Loucy (cell line): ENCODE data around the gene TMEM233.

Experiments used
- EZH2phosphoT487 ChIP-seq: fragments of 200-600 bp; IDR thresholded peaks from 2 replicates; pipeline ENCODE4 v1.6.1; 2018; ENCODE audit warnings: antibody characterized with exemption, mild to moderate bottlenecking, moderate library complexity, borderline replicate concordance
- TF ChIP-seq, protein P1 (sequence below): fragments of 200-600 bp; sonication (generic); conservative IDR thresholded peaks from 2 replicates; pipeline ENCODE4 v1.5.1; 2014; ENCODE audit warnings: mild to moderate bottlenecking, antibody characterized with exemption, low read length

DNA sequence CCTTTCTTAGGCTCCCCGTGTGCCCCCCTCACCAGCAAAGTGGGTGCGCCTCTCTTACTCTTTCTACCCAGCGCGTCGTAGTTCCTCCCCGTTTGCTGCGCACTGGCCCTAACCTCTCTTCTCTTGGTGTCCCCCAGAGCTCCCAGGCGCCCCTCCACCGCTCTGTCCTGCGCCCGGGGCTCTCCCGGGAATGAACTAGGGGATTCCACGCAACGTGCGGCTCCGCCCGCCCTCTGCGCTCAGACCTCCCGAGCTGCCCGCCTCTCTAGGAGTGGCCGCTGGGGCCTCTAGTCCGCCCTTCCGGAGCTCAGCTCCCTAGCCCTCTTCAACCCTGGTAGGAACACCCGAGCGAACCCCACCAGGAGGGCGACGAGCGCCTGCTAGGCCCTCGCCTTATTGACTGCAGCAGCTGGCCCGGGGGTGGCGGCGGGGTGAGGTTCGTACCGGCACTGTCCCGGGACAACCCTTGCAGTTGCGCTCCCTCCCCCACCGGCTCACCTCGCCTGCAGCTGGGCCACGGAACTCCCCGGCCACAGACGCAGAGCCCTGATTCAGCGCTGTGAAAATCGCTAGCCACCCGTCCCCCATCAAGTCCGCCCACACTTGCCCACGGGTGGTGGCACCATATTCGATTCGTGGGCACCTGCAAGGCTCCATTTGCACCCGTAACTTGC, 1.3 kb downstream of the TMEM233 start:
- TF ChIP-seq, protein P1, sequence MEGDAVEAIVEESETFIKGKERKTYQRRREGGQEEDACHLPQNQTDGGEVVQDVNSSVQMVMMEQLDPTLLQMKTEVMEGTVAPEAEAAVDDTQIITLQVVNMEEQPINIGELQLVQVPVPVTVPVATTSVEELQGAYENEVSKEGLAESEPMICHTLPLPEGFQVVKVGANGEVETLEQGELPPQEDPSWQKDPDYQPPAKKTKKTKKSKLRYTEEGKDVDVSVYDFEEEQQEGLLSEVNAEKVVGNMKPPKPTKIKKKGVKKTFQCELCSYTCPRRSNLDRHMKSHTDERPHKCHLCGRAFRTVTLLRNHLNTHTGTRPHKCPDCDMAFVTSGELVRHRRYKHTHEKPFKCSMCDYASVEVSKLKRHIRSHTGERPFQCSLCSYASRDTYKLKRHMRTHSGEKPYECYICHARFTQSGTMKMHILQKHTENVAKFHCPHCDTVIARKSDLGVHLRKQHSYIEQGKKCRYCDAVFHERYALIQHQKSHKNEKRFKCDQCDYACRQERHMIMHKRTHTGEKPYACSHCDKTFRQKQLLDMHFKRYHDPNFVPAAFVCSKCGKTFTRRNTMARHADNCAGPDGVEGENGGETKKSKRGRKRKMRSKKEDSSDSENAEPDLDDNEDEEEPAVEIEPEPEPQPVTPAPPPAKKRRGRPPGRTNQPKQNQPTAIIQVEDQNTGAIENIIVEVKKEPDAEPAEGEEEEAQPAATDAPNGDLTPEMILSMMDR: no peak
- TF ChIP-seq EZH2phosphoT487: no peak
